DMS 273 treated with DMSO at 0.1 percent for 48 hours (cell line): ENCODE measurements around the gene ELK3.

Source experiments
- DNase-seq: peaks from one replicate; lab custom pipeline; 2025; lab: John Stamatoyannopoulos, UW

Gene ELK3

DNA sequence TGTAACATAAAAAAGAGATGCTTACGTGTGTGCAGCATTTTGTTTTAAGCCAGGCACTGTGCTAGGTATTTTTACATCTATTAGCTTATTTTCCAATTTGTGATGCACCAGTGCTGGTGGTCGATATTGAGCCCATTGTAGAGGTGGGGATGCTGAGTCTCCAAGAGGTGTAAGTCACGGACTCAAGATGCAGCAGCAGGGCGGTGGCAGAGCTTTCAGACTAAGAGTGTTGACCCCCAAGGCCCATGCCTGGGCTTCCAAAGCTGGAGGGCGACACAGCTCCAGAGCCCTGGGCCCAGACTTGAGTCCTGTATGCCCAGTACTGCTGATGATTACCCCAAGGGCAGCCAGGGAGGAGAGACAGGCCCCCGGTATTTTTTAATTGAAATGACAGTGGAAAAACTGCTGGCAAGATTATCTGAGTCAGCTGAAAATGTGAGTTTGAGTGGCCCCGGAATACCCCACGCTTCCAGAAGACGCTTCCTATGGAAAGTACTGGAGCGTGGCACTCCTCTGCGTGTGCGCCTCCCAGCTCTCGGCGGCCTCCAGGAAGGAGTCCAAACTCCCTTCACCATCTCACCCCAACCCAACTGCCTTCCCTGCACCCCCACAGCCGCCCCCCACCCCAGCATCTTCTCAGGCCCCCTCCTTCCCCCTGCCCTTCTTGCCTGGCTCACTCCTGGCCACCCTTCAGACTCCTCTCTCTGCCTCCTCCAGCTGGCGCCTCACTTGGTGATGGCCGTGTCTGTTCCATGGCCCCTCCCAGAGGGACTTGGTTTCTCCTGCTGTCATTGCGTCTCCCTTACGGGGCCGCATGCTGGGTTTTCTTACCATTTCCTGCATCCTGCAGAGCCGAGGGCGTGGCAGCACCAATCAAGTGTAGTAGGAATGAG, 40.7 kb downstream of the ELK3 start:
- no peak for DNase-seq

DNA sequence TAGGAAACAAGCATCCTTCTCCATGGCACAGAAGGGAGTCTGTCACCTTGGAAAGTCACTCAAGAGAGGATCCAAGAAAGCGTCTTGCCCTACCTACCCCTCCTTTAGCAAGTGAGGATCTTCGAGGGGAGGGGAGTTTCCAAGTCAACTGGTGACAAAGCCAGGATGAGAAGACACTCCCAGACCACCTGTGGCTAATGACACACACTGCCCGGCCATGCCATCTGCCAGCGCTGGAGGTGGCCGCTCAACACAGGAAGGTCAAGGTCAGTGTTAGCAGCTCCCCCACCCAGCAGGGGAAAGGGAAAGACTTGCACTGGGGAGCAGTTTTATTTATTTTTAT, 41.3 kb downstream of the ELK3 start:
- no peak for DNase-seq

DNA sequence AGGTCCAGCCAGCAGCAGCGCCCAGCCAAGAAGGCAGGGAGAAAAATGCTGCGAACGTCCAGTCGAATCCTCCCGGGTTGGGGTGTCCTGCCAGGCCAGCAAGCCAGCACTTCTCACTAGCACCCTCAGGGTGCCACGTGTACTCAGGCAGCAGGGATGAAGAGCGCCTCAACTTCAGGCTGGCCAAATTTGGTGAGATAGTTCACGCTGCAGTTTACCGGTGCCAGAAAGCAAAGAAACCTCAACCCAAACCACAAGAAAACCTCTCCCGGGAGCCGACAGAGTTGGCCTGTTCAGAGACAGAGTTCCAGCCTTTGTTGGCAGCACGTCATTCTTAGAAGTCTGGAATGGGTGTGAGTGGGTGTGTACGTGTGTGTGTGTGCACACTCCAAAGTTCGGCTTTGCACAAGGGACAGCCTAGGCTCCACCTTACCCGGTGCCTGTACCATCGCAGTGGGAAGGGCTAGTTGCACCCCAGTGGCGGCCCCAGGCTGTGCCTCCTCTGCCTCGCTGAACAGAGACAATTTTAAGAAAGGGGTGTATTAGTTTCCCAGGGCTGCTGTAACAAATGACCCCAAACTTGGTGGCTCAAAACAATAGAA, 42.1 kb downstream of the ELK3 start:
- DNase-seq, result no peak

DNA sequence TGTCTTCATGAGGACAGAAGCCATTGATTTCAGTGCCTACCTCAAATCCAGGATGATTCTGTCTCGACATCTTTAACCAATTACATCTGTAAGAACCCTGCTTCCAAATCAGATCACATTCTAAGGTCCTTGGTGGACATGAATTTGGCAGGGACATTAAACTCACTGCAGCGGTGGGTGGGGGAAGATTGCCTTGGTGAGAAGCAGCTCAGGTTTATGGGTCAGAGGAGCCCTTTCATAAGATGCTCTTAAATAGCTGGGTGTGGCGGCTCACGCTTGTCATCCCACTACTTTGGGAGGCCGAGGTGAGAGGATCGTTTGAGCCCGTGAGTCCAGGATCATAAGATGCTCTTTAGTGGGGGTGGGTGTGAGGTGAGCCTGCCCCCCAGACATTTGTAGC, 42.9 kb downstream of the ELK3 start:
- no peak for DNase-seq

DNA sequence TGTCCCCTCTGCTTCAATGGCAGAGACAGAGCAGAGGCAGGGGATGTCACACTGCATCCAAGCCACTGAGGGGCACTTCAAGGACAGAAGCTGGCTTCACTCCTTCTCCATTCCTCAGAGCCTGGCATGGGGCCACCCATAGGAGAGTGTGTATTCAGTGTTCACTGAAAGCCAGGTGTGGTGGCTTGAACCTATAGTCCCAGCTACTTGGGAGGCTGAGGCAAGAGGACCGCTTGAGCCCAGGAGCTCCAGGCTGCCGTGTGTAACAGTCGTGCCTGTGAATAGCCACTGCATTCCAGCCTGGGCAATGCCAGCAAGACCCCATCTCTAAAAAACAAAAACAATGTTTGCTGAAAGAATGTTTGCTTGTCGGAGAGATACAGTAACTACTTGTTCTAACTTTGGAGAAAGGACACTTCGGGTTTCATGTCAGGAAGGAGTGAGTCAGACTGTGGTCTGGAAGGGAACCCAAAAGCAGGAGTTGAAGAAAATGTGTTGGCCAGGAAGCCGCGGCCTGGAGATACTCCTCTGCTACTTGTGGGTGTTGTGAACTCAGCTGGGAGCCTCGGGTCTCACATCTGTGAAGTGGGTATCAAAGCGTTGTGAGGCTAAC, 43.4 kb downstream of the ELK3 start:
- no peak for DNase-seq

DNA sequence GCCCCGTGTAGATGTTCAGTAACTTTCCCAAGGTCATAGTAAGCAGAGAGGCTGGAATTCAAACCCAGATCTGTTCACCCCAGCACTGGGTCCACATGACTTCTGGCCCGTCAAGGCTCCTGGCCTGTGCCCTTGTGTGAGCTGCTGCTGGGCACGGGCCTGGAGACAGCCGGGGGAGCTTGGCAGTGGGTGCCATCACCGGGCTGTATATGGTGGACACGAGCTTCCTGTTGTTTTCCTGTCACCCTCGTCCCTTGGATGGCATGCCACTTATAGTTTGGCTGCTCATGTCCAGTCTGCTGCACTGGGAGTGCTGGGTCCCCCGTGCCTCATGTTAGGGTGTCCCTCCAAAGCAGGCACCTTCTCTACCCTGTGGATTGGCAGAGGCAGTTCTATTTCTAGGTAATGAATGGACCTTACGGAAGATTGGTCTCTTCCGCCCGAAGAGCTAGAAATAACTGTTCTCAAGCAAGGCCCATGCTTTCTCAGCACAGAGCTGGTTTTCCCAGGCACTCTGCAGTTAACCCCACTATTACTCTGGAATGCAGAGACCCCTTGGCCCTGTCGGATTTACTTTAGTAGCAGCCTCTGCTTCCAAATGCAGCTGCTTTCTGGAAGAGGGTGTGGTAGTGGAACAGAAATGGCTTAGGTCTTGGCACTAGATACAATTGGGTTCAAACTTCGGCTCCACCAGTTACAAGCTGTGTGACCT, 44.3 kb downstream of the ELK3 start:
- DNase-seq, result no peak

DNA sequence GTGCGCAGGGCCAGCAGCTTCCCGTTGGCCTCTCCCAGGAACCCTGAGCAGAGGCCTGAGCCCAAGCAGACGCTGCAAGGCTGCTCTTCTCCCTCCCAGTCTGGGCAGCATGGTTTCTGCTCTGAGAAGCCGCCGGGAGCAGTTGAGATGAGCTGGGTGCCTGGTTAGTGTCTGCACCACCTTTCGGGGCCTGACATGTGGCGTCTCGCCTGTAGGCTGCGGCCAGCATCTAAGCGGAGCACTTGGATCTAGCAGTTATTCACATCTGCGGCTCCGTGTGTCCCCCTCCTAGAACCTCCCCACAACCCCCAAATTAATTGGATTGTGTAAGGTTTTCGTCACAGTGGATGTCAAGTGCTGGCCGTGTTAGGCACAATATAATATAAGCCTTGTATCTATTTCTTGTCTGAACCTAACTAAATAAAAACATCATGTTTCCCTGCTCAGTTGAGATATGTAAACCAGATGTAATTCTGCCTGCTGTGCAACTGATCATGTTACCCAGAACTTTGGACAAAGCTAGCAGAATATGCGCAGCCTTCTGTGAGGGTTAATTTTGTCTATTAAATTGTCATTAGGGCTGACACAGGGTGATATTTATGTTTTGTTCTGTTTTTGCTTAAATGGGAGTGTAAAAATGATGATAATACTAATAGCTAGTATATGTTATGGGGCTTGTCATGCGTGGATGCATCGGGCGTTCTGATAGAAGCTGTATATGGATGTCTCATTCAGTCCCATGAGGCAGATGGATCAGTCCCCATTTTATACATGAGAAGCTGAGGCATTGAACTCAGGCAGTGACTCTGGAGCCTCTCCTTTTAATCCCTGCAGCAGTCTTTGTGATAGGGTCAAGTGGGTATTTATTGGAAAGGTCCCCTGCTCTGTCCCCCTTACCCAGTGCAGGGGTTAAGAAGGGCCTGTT, 45.8 kb downstream of the ELK3 start:
- DNase-seq, result no peak

DNA sequence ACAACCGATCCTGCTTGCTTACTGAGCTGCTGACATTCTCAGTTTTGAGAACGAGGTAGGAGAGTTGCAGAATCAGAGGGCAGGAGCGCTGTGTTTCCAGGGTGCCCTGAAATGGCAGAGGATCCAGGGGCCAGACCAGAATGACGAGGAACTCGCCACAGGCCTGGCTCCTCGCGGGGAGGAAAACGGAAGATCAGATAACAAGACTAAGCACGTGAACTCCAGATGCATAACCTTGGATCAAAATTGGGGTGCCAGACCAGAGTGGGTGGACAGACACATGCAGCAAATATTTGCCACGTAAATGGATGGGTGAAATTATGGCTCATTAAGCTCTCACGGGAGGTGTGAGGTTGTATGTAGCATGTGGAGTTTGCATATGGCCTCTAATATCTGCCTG, 46.5 kb downstream of the ELK3 start:
- no peak for DNase-seq

DNA sequence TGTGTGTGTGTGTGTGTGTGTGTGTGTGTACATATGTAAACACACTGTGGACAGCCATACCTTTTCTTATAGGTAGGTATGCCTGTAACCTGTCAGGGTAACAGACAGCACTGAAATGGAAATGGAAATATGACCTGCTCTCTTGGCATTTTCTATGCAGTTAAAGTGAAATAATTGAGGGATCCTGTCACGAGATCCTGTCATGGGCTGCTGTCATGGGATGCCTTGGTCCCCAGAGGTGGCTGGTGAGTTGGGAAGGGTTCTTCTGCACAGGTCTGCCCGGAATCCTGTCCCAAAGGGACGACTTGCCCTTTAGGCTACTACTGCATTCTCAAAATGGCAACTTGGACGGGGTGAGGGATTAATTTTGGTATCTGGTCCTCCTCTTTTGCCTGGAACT, 47.3 kb downstream of the ELK3 start:
- no peak for DNase-seq

DNA sequence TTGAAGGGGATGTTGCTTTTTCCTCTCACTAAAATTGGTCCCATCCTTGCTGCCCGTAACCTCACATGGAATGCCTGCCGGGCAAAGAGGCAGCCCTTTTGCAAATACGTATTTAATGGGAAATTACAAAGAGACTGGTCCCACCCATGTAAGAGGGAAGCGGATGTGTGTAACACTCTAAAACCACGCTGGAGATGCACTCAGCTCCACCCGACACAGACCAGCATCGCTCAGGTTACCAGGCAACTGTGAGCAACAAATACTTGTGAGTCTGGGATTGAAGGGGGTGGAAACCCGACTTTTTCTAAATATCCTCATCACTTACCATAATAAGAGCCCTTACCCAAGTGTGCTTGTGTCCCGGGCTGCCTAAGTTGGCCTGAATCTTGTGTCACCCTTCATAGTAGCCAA, 47.7 kb downstream of the ELK3 start:
- no peak for DNase-seq

DNA sequence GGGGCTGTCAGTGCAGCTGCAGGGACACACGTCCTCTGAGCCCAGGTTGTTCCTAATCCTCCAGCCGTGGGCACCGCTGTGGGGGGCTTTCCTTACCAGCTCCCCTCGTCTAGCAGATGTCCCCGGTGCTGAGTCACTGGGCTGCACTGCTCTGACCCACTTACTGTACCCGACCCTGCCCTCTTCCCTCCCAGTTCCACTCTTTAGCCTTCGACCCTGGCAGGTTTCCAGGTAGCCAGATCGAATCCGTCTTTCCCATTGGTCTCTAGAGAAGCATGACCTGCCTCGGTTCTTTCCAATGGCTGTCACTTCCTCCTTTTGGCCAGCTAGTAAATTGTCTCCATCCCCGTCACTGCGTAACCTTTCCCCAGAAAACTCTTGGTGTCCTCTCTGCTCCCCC, 48.4 kb downstream of the ELK3 start:
- DNase-seq, result no peak

DNA sequence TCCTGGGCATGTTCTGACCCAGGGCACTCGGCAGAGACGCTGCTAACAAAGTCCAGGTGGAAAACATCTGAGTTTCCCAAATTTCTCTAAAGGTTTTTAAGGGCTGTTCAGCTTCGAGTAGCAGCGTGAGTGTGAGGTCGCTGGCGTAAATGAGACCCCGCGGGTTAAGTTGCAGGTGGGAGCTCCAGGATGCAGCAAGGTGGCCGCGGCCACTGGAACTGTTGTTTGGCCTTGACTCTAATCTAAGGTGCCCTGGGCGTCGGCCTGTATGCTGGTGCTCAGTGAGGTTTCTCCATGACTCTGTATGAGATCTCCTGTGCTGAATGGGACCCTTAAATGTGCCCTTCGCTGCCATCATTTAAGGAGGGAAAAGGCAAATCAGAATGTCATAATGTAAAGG, 50.7 kb downstream of the ELK3 start:
- DNase-seq, result no peak

DNA sequence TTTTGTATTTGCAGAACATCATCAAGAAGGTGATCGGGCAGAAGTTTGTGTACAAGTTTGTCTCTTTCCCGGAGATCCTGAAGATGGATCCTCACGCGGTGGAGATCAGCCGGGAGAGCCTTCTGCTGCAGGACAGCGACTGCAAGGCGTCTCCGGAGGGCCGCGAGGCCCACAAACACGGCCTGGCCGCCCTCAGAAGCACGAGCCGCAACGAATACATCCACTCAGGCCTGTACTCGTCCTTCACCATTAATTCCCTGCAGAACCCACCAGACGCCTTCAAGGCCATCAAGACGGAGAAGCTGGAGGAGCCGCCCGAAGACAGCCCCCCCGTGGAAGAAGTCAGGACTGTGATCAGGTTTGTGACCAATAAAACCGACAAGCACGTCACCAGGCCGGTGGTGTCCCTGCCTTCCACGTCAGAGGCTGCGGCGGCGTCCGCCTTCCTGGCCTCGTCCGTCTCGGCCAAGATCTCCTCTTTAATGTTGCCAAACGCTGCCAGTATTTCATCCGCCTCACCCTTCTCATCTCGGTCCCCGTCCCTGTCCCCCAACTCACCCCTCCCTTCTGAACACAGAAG, 52.8 kb downstream of the ELK3 start:
- no peak for DNase-seq

DNA sequence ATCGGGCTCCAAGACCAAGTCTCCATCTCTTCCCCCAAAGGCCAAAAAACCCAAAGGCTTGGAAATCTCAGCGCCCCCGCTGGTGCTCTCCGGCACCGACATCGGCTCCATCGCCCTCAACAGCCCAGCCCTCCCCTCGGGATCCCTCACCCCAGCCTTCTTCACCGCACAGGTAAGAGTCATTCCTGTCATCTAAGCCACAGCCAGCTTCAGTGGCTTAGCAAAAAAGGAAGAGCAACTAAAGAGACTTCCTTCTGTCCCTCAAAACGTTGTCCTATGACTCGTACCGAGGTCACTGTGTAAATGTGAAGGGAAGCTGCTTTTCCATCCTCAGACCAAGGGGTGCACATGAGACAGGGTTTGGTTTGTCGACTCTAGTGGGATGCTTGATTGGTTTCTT, 53.4 kb downstream of the ELK3 start:
- no peak for DNase-seq

DNA sequence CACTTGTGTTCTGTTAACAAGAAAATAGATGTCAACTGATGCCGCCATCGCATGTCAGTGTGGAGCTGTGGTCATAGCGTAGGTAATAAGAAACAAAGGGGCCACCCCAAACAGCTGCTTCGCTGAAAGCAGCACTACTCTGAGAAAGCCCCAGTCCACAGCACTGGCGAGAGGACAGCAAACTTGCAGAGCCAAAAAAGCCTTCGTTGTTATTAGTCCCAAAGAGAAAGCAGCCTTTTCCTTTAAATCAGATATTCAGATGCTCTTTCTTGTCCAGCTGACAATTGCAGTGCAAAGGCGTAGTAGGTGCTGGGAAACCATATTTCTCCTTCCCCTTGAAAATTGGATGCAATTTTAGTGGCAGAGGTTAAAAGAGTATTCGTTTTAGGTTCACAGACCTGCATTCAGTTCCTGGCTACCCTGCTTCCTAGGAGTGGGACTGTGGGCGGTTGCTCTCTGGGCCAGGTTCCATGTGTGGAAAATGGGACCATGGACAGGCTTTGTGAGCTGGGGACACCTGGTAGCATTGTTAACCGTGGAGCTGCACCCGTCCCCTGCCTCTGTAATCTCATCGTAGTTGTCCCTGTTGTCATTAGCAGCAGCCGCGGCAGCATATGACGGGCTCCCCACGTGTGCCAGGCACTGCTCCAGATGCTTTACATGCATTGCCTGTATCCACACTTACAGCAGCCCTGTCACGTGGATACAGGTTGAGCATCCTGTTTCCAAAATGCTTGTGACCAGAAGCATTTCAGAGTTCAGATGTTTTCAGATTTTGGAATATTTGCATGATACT, 54.2 kb downstream of the ELK3 start:
- no peak for DNase-seq

DNA sequence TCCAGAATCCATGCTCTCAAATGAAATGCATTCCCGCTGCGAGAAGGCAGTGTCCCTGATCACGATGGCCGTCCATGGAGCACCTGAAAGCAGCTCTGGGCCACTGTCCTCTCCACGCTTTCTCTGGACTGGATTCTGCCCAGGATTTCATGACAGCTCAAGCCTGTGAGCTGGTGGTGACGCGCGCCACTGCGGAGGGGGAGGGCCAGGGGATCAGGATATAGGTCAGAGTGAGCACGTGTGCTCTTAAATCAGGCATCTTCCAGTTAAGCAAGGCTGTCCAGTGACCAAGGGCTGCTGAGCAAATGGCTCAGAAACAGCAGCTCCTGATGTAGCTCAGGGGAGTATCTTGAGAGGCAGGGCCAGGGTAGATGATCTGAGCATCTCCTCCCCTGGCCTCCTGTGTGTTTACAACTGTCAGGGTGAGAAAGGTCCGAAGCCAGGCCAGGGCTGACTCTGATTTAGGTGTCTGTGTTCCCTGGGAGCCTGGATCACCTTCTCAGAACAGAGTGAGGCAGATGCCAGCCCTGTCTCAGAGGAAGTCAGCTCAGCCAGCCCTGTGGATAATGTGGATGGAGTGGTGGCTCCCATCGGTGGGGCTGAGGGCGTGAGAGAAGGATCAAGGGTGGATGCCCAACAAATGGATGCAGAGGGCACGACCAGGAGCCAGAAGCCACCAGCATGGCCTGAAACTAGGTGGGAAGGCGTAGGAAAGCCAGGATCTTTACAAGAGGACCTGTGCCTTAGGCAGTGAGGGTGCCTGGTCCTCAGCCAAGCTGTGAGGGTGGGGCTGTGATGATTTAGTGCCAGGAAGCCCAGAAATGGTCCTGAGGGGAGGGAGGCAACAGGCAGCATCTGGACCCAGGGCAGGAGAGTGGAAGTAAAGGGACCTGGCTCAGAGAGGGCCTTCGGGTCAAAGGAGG, 55.3 kb downstream of the ELK3 start:
- no peak for DNase-seq

DNA sequence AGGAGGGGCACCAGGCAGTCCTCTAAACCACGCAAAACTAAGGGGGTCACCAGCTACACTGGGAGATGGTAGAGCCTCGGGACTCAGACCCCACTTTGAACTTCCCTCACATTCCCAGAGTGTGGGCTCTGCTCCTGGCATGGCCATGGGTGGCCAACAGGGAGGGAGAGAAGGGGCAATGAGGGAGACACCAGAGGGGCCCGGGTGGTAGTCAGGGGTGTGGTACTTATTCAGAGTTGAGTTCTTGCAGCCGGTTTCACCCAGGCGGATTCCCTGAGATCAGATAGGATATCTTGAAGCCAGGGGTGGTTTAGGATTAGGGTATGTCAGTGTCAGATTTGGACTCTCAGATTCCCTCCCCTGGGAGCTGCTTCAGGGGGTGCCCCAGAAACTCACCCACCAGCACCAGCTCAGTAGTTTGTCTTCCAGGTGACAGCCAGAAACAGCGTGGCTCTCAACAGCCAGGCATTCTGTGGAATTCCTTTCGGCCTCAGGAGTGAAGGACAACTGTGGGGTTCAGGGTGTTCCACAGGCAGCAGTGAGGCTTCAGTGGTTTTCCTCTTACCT, 56.0 kb downstream of the ELK3 start:
- no peak for DNase-seq

DNA sequence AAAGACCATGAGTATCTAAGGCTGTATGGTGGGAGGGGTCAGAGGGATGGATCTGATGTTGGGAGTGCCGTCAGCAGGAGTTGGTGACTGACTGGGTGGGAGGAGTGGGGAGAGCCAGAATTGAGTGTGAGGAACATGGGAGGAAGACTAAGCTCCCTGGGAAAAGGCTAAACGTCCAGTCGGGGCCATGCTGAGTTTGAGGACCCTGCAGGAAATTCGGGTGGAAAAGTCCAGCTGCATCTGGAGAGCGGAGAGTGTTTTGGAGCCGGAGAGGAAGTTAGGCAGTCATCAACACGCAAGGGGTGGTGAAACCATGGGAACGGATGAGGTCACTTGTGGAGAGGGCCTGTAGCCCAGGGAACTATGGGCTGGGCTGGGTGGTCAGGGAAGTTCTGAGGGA, 60.9 kb downstream of the ELK3 start:
- DNase-seq, result no peak
